Testis (tissue), 2 donors: ENCODE results near the gene TSACC.

Experiments used
- POLR2A ChIP-seq: fragments of 450-650 bp; IDR thresholded peaks from one replicate; pipeline ENCODE4 v1.6.1; 2017; ENCODE audit warnings: antibody characterized with exemption, mild to moderate bottlenecking, moderate library complexity
- TF ChIP-seq, protein P1 (sequence below), 3 experiments: fragments of 450-650 bp in 2 of 3; fragments of 200-600 bp in 1 of 3; sonication (generic) in 1 of 3; IDR thresholded peaks; one replicate each; pipeline ENCODE4 v1.5.1; 2016 to 2019; ENCODE audit warnings: antibody characterized with exemption in 3 of 3, mild to moderate bottlenecking in 2 of 3, moderate library complexity in 1 of 3

DNA sequence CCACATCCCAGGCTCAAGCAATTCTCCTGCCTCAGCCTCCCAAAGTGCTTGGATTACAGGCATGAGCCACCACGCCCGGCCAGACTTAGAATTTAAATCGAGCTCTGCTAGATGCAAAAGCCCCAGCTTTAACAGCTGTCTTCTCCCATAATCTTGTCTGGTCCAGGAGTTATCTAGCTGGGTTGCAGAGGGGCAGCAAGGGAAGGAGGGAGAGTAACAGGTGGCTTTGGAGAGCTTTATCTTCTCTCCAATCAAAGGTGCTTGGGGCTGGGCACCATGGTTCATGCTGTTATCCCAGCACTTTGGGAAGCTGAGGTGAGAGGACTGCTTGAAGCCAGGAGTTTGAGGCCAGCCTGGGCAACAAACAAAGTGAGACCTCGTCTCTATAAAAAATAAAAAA lies 34.5 kb downstream of the TSACC start:
- no peak for TF ChIP-seq POLR2A
- TF ChIP-seq, protein P1, sequence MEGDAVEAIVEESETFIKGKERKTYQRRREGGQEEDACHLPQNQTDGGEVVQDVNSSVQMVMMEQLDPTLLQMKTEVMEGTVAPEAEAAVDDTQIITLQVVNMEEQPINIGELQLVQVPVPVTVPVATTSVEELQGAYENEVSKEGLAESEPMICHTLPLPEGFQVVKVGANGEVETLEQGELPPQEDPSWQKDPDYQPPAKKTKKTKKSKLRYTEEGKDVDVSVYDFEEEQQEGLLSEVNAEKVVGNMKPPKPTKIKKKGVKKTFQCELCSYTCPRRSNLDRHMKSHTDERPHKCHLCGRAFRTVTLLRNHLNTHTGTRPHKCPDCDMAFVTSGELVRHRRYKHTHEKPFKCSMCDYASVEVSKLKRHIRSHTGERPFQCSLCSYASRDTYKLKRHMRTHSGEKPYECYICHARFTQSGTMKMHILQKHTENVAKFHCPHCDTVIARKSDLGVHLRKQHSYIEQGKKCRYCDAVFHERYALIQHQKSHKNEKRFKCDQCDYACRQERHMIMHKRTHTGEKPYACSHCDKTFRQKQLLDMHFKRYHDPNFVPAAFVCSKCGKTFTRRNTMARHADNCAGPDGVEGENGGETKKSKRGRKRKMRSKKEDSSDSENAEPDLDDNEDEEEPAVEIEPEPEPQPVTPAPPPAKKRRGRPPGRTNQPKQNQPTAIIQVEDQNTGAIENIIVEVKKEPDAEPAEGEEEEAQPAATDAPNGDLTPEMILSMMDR (IDR thresholded peaks at IDR 0.05): no peak
